Prostate gland (tissue), 2 donors: ENCODE results near the gene NSD2. TPM values are rescaled to one million over a fixed set of nuclear protein-coding genes. Genes with fewer than 3 reads are reported as not detected.
"Not testable (repeated sequence)": the region's sequence is repeated elsewhere in the genome, so short reads cannot be mapped to it uniquely, and the experiment has no call there.

Experiments
- DNase-seq: peaks from one replicate; pipeline ENCODE4 v3.0.0-alpha.2; 2019; ENCODE audit warnings: low spot score
- H3K27ac ChIP-seq, 2 donors: fragments of 200-600 bp; sonication (generic); 2 replicates each; pipeline ENCODE4 v1.5.1; 2017 to 2019
- H3K27me3 ChIP-seq: fragments of 200-600 bp; sonication (generic); replicated peaks from 2 replicates; pipeline ENCODE4 v1.5.1; 2019; ENCODE audit not compliant: insufficient read depth
- H3K36me3 ChIP-seq, 2 donors: fragments of 200-600 bp; sonication (generic); 1 replicate in 1 of 2; 2 replicates in 1 of 2; pipeline versions ENCODE4 v1.5.1 to v1.8.1; 2017 to 2019
- H3K4me1 ChIP-seq: fragments of 200-600 bp; sonication (generic); replicated peaks from 2 replicates; pipeline ENCODE4 v1.5.1; 2019
- H3K4me3 ChIP-seq, 2 donors: fragments of 200-600 bp; sonication (generic); 2 replicates each; pipeline ENCODE4 v1.5.1; 2017 to 2019
- H3K9me3 ChIP-seq: fragments of 200-600 bp; sonication (generic); 2 replicates; pipeline ENCODE4 v1.5.1; 2017
- CTCF ChIP-seq, 4 experiments: fragments of 200-600 bp in 2 of 4; fragments of 450-650 bp in 2 of 4; sonication (generic) in 2 of 4; IDR thresholded peaks; 1 replicate in 3 of 4; 2 replicates in 1 of 4; pipeline ENCODE4 v1.5.1; 2016 to 2019; ENCODE audit warnings: antibody characterized with exemption in 4 of 4, mild to moderate bottlenecking in 2 of 4, moderate library complexity in 2 of 4
- POLR2A ChIP-seq: fragments of 450-650 bp; IDR thresholded peaks from one replicate; pipeline ENCODE4 v1.6.1; 2016; ENCODE audit warnings: antibody characterized with exemption, mild to moderate bottlenecking
- POLR2AphosphoS5 ChIP-seq: sonication (generic); formaldehyde crosslinking; IDR thresholded peaks from one replicate; pipeline ENCODE4 v1.6.1; 2017; ENCODE audit warnings: antibody characterized with exemption
- WGBS: methylation state at CpG from one replicate; pipeline ENCODE4 v1.1.5; 2018; 5-methylcytosine and 5-hydroxymethylcytosine counted together
- intact Hi-C: fragments of 100-400 bp; cut with DNase I; formaldehyde crosslinking; loops from one replicate; pipeline ENCODE4 v1.14.2; 2022
- total RNA-seq, 2 donors: library from RNA; depleted of rRNA; stranded (reverse); fragments of >200 nt; gene quantifications; one replicate each; pipeline ENCODE4 v1.1.0, GENCODE V29; 2016

NSD2 gene
- total RNA-seq, 2 donors from 2014 or later = 18.0 to 75.0 TPM

GRCh38 chr4:1842339-1842895 lies 28.8 kb upstream of the NSD2 start:
- H3K4me3 ChIP-seq = no peak overlapping the region
- H3K27me3 ChIP-seq = no peaks in the 10 kb centered on the region
- no peaks in the 10 kb centered on the region for H3K4me1 ChIP-seq
- H3K9me3 ChIP-seq = no peaks in the 10 kb centered on the region
- no peak overlapping the region for H3K27ac ChIP-seq
- intact Hi-C loops = no loop called here
- TF ChIP-seq POLR2AphosphoS5 (no peak), CTCF (IDR thresholded peaks at IDR 0.05) (no peak), POLR2A (no peak)
- no peaks in the 10 kb centered on the region for H3K36me3 ChIP-seq
- DNase-seq = no peak
- WGBS = 93% methylated on average over 13 of the region's 13 CpGs

- DNase-seq = no peak
- TF ChIP-seq POLR2AphosphoS5 = no peak
- no peak for TF ChIP-seq POLR2A
- no peak for TF ChIP-seq CTCF (IDR thresholded peaks at IDR 0.05)
- 86% methylated on average over 17 of the region's 17 CpGs for WGBS
- Histone ChIP-seq H3K36me3 (no peaks in the 10 kb centered on the region), H3K9me3 (no peaks in the 10 kb centered on the region), H3K4me3 (no peak overlapping the region), H3K27me3 (no peaks in the 10 kb centered on the region), H3K27ac (no peak overlapping the region), H3K4me1 (no peaks in the 10 kb centered on the region)
- intact Hi-C loops = no loop called here
These were observed 28.2 kb upstream of the NSD2 start for GRCh38 chr4:1842993-1843448.

- no peaks in the 10 kb centered on the region for H3K9me3 ChIP-seq
- intact Hi-C loops = no loop called here
- H3K4me3 ChIP-seq = no peak overlapping the region
- DNase-seq = no peak
- no peaks in the 10 kb centered on the region for H3K36me3 ChIP-seq
- no peaks in the 10 kb centered on the region for H3K27me3 ChIP-seq
- 77% methylated on average over 10 of the region's 10 CpGs for WGBS
- no peaks in the 10 kb centered on the region for H3K4me1 ChIP-seq
- no peak for TF ChIP-seq POLR2A
- TF ChIP-seq POLR2AphosphoS5 = no peak
- no peak for TF ChIP-seq CTCF (IDR thresholded peaks at IDR 0.05)
- H3K27ac ChIP-seq = no peak overlapping the region
These were observed 27.3 kb upstream of the NSD2 start for GRCh38 chr4:1843852-1844251.

GRCh38 chr4:1844618-1845017 lies 26.6 kb upstream of the NSD2 start:
- H3K4me1 ChIP-seq, H3K9me3 ChIP-seq, DNase-seq, H3K27me3 ChIP-seq, H3K27ac ChIP-seq, H3K4me3 ChIP-seq, intact Hi-C loops, H3K36me3 ChIP-seq: not testable (repeated sequence)
- WGBS = 94% methylated on average over 10 of the region's 10 CpGs

- no peaks in the 10 kb centered on the region for H3K4me1 ChIP-seq
- 86% methylated on average over 2 of the region's 2 CpGs for WGBS
- no peaks in the 10 kb centered on the region for H3K27me3 ChIP-seq
- H3K36me3 ChIP-seq = no peaks in the 10 kb centered on the region
- no peaks in the 10 kb centered on the region for H3K9me3 ChIP-seq
- DNase-seq = no peak
- no peak for TF ChIP-seq CTCF (IDR thresholded peaks at IDR 0.05)
- no peak for TF ChIP-seq POLR2A
- no peak for TF ChIP-seq POLR2AphosphoS5
- H3K4me3 ChIP-seq = no peak overlapping the region
- intact Hi-C loops = no loop called here
- H3K27ac ChIP-seq = no peak overlapping the region
These were observed 24.6 kb upstream of the NSD2 start for GRCh38 chr4:1846580-1846979.
